Brain microvascular endothelial cell (primary cell): ENCODE measurements around the gene IL24.

ENCODE experiments used
- DNase-seq: peaks from one replicate; pipeline ENCODE4 v3.0.0-alpha.2; 2020
- H3K27ac ChIP-seq: fragments of 250-450 bp; sonication (Bioruptor Pico); 2 replicates; pipeline ENCODE4 v1.5.1; 2020; ENCODE audit warnings: mild to moderate bottlenecking, moderate library complexity
- H3K27me3 ChIP-seq: fragments of 250-450 bp; sonication (Bioruptor Pico); replicated peaks from 2 replicates; pipeline ENCODE4 v1.5.1; 2020; ENCODE audit warnings: mild to moderate bottlenecking
- H3K36me3 ChIP-seq: fragments of 250-450 bp; sonication (Bioruptor Pico); replicated peaks from 2 replicates; pipeline ENCODE4 v1.5.1; 2020; ENCODE audit warnings: mild to moderate bottlenecking
- H3K4me3 ChIP-seq: 2 replicates; pipeline ENCODE4 v1.5.1; 2011; ENCODE audit warnings: low read depth, mild to moderate bottlenecking, control low read depth, low read length, moderate library complexity
- CTCF ChIP-seq: IDR thresholded peaks from 2 replicates; pipeline ENCODE4 v1.5.1; 2011; ENCODE audit warnings: low read depth, mild to moderate bottlenecking, moderate library complexity, low read length, control low read depth, inconsistent platforms; ENCODE audit errors: missing control alignments
- in situ Hi-C: cut with HindIII; loops from 2 replicates; pipeline ENCODE4 v1.10.0; 2017; ENCODE audit warnings: low sequenced_read_pairs, low pct_ligation_motif_present

Gene IL24

GRCh38 chr1:206925106-206925736, 28.0 kb downstream of the IL24 start:
- Histone ChIP-seq H3K4me3 (no peak overlapping the region), H3K36me3 (no peaks in the 10 kb centered on the region), H3K27ac (no peak overlapping the region), H3K27me3 (no peaks in the 10 kb centered on the region)
- no peak for DNase-seq
- in situ Hi-C loops: no loop called here
- no peak for TF ChIP-seq CTCF

- H3K36me3 ChIP-seq: no peaks in the 10 kb centered on the region
- no peak overlapping the region for H3K4me3 ChIP-seq
- no peak overlapping the region for H3K27ac ChIP-seq
- no peaks in the 10 kb centered on the region for H3K27me3 ChIP-seq
- TF ChIP-seq CTCF: no peak
- in situ Hi-C loops: no loop called here
- DNase-seq: no peak
Observed at GRCh38 chr1:206926286-206926685, 29.0 kb downstream of the IL24 start.

GRCh38 chr1:206929524-206929923, 32.3 kb downstream of the IL24 start:
- no peak overlapping the region for H3K27ac ChIP-seq
- DNase-seq: no peak
- TF ChIP-seq CTCF: no peak
- no peaks in the 10 kb centered on the region for H3K27me3 ChIP-seq
- no peaks in the 10 kb centered on the region for H3K36me3 ChIP-seq
- no peak overlapping the region for H3K4me3 ChIP-seq
- in situ Hi-C loops: no loop called here

DNA sequence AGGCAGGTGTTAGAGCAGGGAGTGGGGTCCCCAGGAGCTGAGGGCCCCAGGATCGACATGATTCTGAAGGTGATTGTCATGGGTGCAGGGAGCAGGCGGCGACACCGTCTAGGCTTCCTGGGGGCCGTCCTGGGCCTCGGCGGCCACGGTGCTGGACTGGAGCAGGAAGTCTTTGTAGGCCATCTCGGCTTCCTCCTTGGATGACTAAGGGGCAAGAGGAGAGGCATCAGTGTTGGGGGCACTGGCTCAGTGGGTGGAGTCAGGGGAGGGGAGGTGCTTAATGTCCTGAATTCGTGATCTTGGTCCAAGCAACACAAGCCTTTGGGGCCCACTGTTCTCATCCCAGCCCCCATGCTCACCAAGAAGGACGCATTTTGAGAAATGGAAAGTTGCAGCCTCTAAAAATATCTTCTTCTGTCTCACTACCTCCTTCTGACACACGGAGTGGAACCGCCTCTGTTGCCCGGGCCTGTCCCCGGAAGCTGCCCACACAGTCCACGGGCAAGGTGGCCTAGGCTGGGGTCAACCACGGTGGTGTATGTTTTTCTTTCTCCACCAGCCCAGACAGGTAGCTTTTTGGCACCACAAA, 33.1 kb downstream of the IL24 start:
- H3K36me3 ChIP-seq: no peaks in the 10 kb centered on the region
- no peak overlapping the region for H3K4me3 ChIP-seq
- in situ Hi-C loops: no loop called here
- no peaks in the 10 kb centered on the region for H3K27me3 ChIP-seq
- H3K27ac ChIP-seq: no peak overlapping the region
- no peak for TF ChIP-seq CTCF
- DNase-seq: no peak

DNA sequence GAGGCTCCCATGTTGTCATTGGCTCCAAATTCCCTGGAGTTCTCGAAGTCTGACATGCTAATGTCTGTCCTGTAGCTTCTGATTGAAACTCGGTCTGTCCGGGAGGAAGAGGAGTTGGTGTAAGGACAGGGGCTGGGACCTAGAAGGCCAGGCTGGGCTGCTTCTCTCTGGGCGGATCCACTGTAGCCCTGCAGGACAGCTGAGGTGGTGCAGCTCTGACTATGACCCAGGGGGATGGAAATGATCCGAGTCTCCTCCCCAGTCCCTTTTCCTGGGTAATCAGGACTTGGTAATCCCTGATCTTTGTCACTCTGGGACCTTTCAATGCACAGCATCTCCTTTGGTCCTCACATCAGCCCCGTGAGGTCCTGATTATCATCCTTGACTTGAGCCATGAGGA, 34.5 kb downstream of the IL24 start:
- no peak for DNase-seq
- peak; percentile 30 for TF ChIP-seq CTCF
- in situ Hi-C loops: no loop called here
- no peaks in the 10 kb centered on the region for H3K36me3 ChIP-seq
- no peak overlapping the region for H3K4me3 ChIP-seq
- H3K27me3 ChIP-seq: no peaks in the 10 kb centered on the region
- H3K27ac ChIP-seq: no peak overlapping the region

DNA sequence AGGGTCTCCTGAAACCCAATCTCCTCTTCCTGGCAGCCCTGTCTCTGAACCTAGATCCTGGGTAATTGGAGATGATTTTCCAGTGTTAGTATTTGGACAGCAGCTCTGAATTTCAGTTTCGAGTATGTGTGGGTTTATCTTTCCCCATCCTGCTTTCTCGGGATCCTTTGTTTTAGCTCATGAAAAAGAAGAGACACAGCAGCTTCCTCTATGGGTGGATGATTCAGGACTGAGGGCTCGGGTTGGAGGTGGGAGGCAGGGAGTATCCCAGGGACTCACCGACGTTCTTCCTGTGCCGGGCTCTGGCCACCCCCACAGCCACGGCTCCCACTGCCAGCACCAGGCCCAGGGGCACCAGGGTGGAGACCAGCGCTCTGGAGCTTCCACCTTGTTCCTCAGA, 34.9 kb downstream of the IL24 start:
- no peak for TF ChIP-seq CTCF
- Histone ChIP-seq H3K36me3 (no peaks in the 10 kb centered on the region), H3K27ac (no peak overlapping the region), H3K27me3 (no peaks in the 10 kb centered on the region), H3K4me3 (no peak overlapping the region)
- no peak for DNase-seq
- in situ Hi-C loops: no loop called here
